GM18508 (cell line): ENCODE measurements around the gene DENND6B.

ENCODE experiments used
- ATAC-seq: cut with Tn5 transposase; IDR thresholded peaks from one replicate; pipeline ENCODE4 v1.9.1; 2021; ENCODE audit warnings: moderate number of reproducible peaks; ENCODE audit not compliant: insufficient read depth, unreplicated experiment

Gene DENND6B

GRCh38 chr22:50305393-50305922, 21.4 kb downstream of the DENND6B start:
- no peak for ATAC-seq

- no peak for ATAC-seq
Observed at GRCh38 chr22:50304528-50305392, 22.1 kb downstream of the DENND6B start.

- ATAC-seq: no peak
Observed at GRCh38 chr22:50303848-50304527, 22.8 kb downstream of the DENND6B start.

- ATAC-seq: no peak
Observed at GRCh38 chr22:50303515-50303847, 23.3 kb downstream of the DENND6B start.

- no peak for ATAC-seq
Observed at GRCh38 chr22:50302564-50302963, 24.2 kb downstream of the DENND6B start.

- ATAC-seq: no peak
Observed at GRCh38 chr22:50302041-50302541, 24.7 kb downstream of the DENND6B start.

GRCh38 chr22:50301581-50301991, 25.2 kb downstream of the DENND6B start:
- no peak for ATAC-seq

GRCh38 chr22:50300620-50301257, 26.1 kb downstream of the DENND6B start:
- ATAC-seq: no peak

- ATAC-seq: no peak
Observed at GRCh38 chr22:50299785-50300619, 26.8 kb downstream of the DENND6B start.

- no peak for ATAC-seq
Observed at GRCh38 chr22:50298937-50299784, 27.7 kb downstream of the DENND6B start.

- no peak for ATAC-seq
Observed at GRCh38 chr22:50298266-50298637, 28.6 kb downstream of the DENND6B start.

- no peak for ATAC-seq
Observed at GRCh38 chr22:50297510-50298265, 29.1 kb downstream of the DENND6B start.

GRCh38 chr22:50296658-50297490, 29.9 kb downstream of the DENND6B start:
- no peak for ATAC-seq

GRCh38 chr22:50294319-50294656, 32.5 kb downstream of the DENND6B start:
- ATAC-seq: no peak

GRCh38 chr22:50293441-50294318, 33.1 kb downstream of the DENND6B start:
- no peak for ATAC-seq

- ATAC-seq: no peak
Observed at GRCh38 chr22:50292643-50293440, 34.0 kb downstream of the DENND6B start.
